Measurements from ENCODE around the gene CLSTN2. TPM values are rescaled to one million over a fixed set of nuclear protein-coding genes. Genes with fewer than 3 reads are reported as not detected.

Gene CLSTN2
- total and polyA plus RNA-seq, 2 of the 8 experiments (the other 6 are each of a cell fraction or from before 2014, with no cell fraction given), result 0.39 to 0.52 TPM

GRCh38 chr3:140092848-140093536 lies 158.0 kb downstream of the CLSTN2 start:
- Histone ChIP-seq H3K79me2 (ENCODE audit: control insufficient read depth in 1 of 2, insufficient read depth in 2 of 2, low read length in 2 of 2) (no peaks in the 10 kb centered on the region), H2AFZ (ENCODE audit: low read length) (peak overlapping the region; percentile 28; the same call in 1 of the 2 replicates), H2AK5ac (ENCODE audit: low read depth, low read length) (no peak overlapping the region), H4K20me1 (replicated peaks in 1 of 2; ENCODE audit: control insufficient read depth in 1 of 2, insufficient read depth in 2 of 2, low read length in 2 of 2) (no peaks in the 10 kb centered on the region), H3K23me2 (ENCODE audit: low read depth, low read length) (peaks cover 3% of the 10 kb centered on the region; the same call in 1 of the 2 replicates), H3K4me1 (replicated peaks in 1 of 4; ENCODE audit: control insufficient read depth in 3 of 4, insufficient read depth in 4 of 4, low read length in 3 of 4) (peaks cover 0 to 3% (median 1%) of the 10 kb centered on the region in 4 experiments; a peak in 3 of 7 replicates), H3K9ac (replicated peaks in 1 of 4; ENCODE audit: extremely low read depth in 1 of 4, low read depth in 3 of 4, low read length in 3 of 4) (no peak overlapping the region), H4K5ac (ENCODE audit: insufficient read length, low read depth, low read length) (no peak overlapping the region), H3K9me3 (ENCODE audit: insufficient read depth in 2 of 2, low read depth in 1 of 2, low read length in 1 of 2) (peaks cover 19 to 22% of the 10 kb centered on the region in 2 experiments), H3K14ac (ENCODE audit: insufficient read length) (no peak overlapping the region), H3K4me2 (ENCODE audit: insufficient read depth in 1 of 2, low read depth in 2 of 2, low read length in 2 of 2) (peak overlapping the region in 1 of 2 experiments; percentile 14; a peak in 1 of 4 replicates), H2BK20ac (ENCODE audit: low read length) (no peak overlapping the region), H3K79me1 (ENCODE audit: low read depth, low read length) (no peaks in the 10 kb centered on the region), H3K4me3 (ENCODE audit: extremely low read depth in 1 of 4, insufficient read depth in 2 of 4, low read depth in 3 of 4, low read length in 4 of 4) (no peak overlapping the region), H3K36me3 (ENCODE audit: control insufficient read depth in 2 of 4, insufficient read depth in 4 of 4, low read length in 3 of 4) (no peaks in the 10 kb centered on the region), H3K27me3 (replicated peaks in 1 of 4; ENCODE audit: control insufficient read depth in 3 of 4, extremely low read depth in 1 of 4, insufficient read depth in 3 of 4, low read length in 3 of 4) (no peaks in the 10 kb centered on the region), H2BK5ac (ENCODE audit: low read depth, low read length) (no peak overlapping the region), H3K56ac (replicated peaks; ENCODE audit: insufficient read length, low read depth, low read length) (no peak overlapping the region), H3K23ac (ENCODE audit: insufficient read length) (no peak overlapping the region), H4K8ac (ENCODE audit: extremely low read depth, insufficient read depth, low read length) (no peak overlapping the region), H3K18ac (ENCODE audit: extremely low read depth, low read length) (no peak overlapping the region), H2BK120ac (replicated peaks; ENCODE audit: low read depth, low read length) (no peak overlapping the region), H4K91ac (replicated peaks; ENCODE audit: insufficient read length, low read length) (no peak overlapping the region), H3K4ac (replicated peaks; ENCODE audit: insufficient read length, low read depth, low read length) (no peak overlapping the region), H2BK12ac (ENCODE audit: low read depth, low read length) (peak overlapping the region; percentile 61; the same call in 1 of the 2 replicates), H2BK15ac (ENCODE audit: low read length) (0 out of 2 replicates have a peak overlapping the region, but pooled peaks have one; percentile 25), H3K27ac (ENCODE audit: low read depth, low read length) (no peak overlapping the region)
- CTCF ChIA-PET (ENCODE audit: partially characterized antibody), result interaction anchor here (0.6 to 2.0 kb wide), 19 partner anchors 8 to 1079 kb away, joined by 3 to 9 read pairs (median 3); no protein-coding TSS in a partner anchor
- WGBS, 2 experiments (ENCODE audit: extremely low coverage in 1 of 2, insufficient coverage in 1 of 2, insufficient read length in 1 of 2, insufficient replicate concordance in 2 of 2, low coverage in 1 of 2, low lambda C conversion rate in 2 of 2, missing lambda C conversion rate in 1 of 2), result 74% methylated on average over 8 of the region's 8 CpGs; no CpG with 5 or more reads in 1 of the 2 experiments
- POLR2A ChIA-PET (ENCODE audit: partially characterized antibody), result no interaction called here
- peak in 1 of 2 experiments; percentile 46 for DNase-seq (ENCODE audit: low read depth in 1 of 2, low spot score in 2 of 2)
- FAIRE-seq, result no peak
- TF ChIP-seq SIN3A (conservative IDR thresholded peaks at IDR 0.05 in 1 of 2, IDR thresholded peaks at IDR 0.05 in 1 of 2; ENCODE audit: low read depth in 1 of 2, low read length in 2 of 2), result no peak
- TF ChIP-seq CREB1 (IDR thresholded peaks at IDR 0.05), result no peak
- TF ChIP-seq NANOG (IDR thresholded peaks at IDR 0.05; ENCODE audit: insufficient read depth, low read depth, low read length, poor library complexity, severe bottlenecking), result no peak
- no peak for TF ChIP-seq KDM1A (IDR thresholded peaks at IDR 0.05; ENCODE audit: borderline replicate concordance, low read length)
- TF ChIP-seq SP4 (IDR thresholded peaks at IDR 0.05; ENCODE audit: low read length), result no peak
- no peak for TF ChIP-seq BCL11A (IDR thresholded peaks at IDR 0.05; ENCODE audit: low read depth in 2 of 2, low read length in 2 of 2)
- TF ChIP-seq POU5F1 (IDR thresholded peaks at IDR 0.05; ENCODE audit: low read depth, low read length), result peak; percentile 78; the same call in 1 of the 2 replicates
- peak; percentile 34 to 75 (median 70); a peak in 3 of 4 replicates for TF ChIP-seq CTCF (IDR thresholded peaks at IDR 0.05; ENCODE audit: control extremely low read depth in 1 of 3, insufficient read depth in 1 of 3, low read depth in 1 of 3, low read length in 3 of 3)
- peak; percentile 68 to 73 for TF ChIP-seq RAD21 (IDR thresholded peaks at IDR 0.05 in 1 of 2, conservative IDR thresholded peaks at IDR 0.05 in 1 of 2; ENCODE audit: low read depth in 2 of 2, low read length in 2 of 2)

Measured in H1 (cell line).